Measurements from ENCODE around the gene RILP.

GRCh38 chr17:1606352-1606985 lies 43.2 kb downstream of the RILP start:
- TF ChIP-seq CTCF (IDR thresholded peaks at IDR 0.05) (no peak), POLR2A (IDR thresholded peaks at IDR 0.05) (no peak)
